HepG2 (cell line): ENCODE results near the gene ULK3. TPM values are rescaled to one million over a fixed set of nuclear protein-coding genes. Genes with fewer than 3 reads are reported as not detected.
A peak's percentile ranks its signal among the peaks of the same experiment; 100 is the strongest.

Source experiments
- ETV6 ChIP-seq: sonication (generic); formaldehyde crosslinking; conservative IDR thresholded peaks from 2 replicates; pipeline ENCODE4 v1.4.0; 2020; ENCODE audit warnings: missing genetic modification reagents
- HES4 ChIP-seq: sonication (generic); formaldehyde crosslinking; IDR thresholded peaks from 2 replicates; pipeline ENCODE4 v1.9.0; 2021; ENCODE audit warnings: mild to moderate bottlenecking, missing genetic modification reagents, borderline replicate concordance
- KIAA2018 ChIP-seq: sonication (generic); formaldehyde crosslinking; IDR thresholded peaks from 2 replicates; pipeline ENCODE4 v1.5.0; 2020; ENCODE audit warnings: mild to moderate bottlenecking, missing genetic modification reagents, borderline replicate concordance
- KLF6 ChIP-seq: IDR thresholded peaks from 2 replicates; pipeline ENCODE4 v1.8.0; 2016; ENCODE audit warnings: missing biosample characterization, missing genetic modification reagents
- NCOR1 ChIP-seq: fragments of 200-600 bp; sonication (generic); IDR thresholded peaks from 2 replicates; pipeline ENCODE4 v1.7.0; 2017; ENCODE audit warnings: antibody characterized with exemption, low read length, borderline replicate concordance
- SP5 ChIP-seq: IDR thresholded peaks from 2 replicates; pipeline ENCODE4 v1.6.1; 2016; ENCODE audit warnings: low read depth, borderline replicate concordance
- XBP1 ChIP-seq: sonication (generic); formaldehyde crosslinking; IDR thresholded peaks from 2 replicates; pipeline ENCODE4 v1.5.0; 2020; ENCODE audit warnings: missing genetic modification reagents
- ZNF318 ChIP-seq: sonication (generic); formaldehyde crosslinking; IDR thresholded peaks from 2 replicates; pipeline ENCODE4 v1.4.0; 2020; ENCODE audit warnings: mild to moderate bottlenecking, missing genetic modification reagents
- ZNF720 ChIP-seq: sonication (generic); formaldehyde crosslinking; IDR thresholded peaks from 2 replicates; pipeline ENCODE4 v1.4.0; 2020; ENCODE audit warnings: missing genetic modification reagents
- ZXDC ChIP-seq: sonication (generic); formaldehyde crosslinking; IDR thresholded peaks from 2 replicates; pipeline ENCODE4 v1.5.0; 2020; ENCODE audit warnings: mild to moderate bottlenecking, missing genetic modification reagents
- polyA plus RNA-seq, 8 experiments: library from polyadenylated mRNA; depleted of rRNA in 3 of 8; stranded (reverse) in 7 of 8; unstranded in 1 of 8; fragments of >200 nt; fragmentation: Illumina TruSeq in 4 of 8; extraction: Trizol in 4 of 8; gene quantifications; 2 replicates each; pipeline versions ENCODE4 v1.2.1 to v1.2.3, GENCODE V29; 2011 to 2016; ENCODE audit warnings: low read depth in 4 of 8, missing spikeins in 1 of 8, mixed read lengths in 1 of 8; ENCODE audit not compliant: insufficient read depth in 1 of 8
- total RNA-seq, 5 experiments: library from RNA; depleted of rRNA; stranded (reverse); fragments of >200 nt; fragmentation: Illumina TruSeq; extraction: Trizol; gene quantifications; 2 replicates each; pipeline ENCODE4 v1.2.3, GENCODE V29; 2016; ENCODE audit warnings: low read depth in 1 of 5

The ULK3 gene
- total and polyA plus RNA-seq, 2 of the 13 experiments (the other 11 are each of a cell fraction or from before 2014, with no cell fraction given) = 15.2 to 23.7 TPM

GRCh38 chr15:74891469-74891868 is 48.5 kb upstream of the ULK3 start (continued):
- TF ChIP-seq NCOR1 (0 out of 2 replicates have a peak, but pooled peaks have one; percentile 28), ZNF318 (no peak), HES4 (CRISPR knock-in tag) (no peak), SP5 (CRISPR knock-in tag) (no peak), ZXDC (CRISPR knock-in tag) (no peak), ZNF720 (CRISPR knock-in tag) (no peak), XBP1 (CRISPR knock-in tag) (no peak), ETV6 (no peak), KIAA2018 (CRISPR knock-in tag) (no peak), KLF6 (CRISPR knock-in tag) (no peak)
